UCSD-AML1 (cell line): Measurements from ENCODE around the gene SNPH.

Experiments used
- DNase-seq: peaks from one replicate; lab custom pipeline; 2025; ENCODE audit not compliant: unreplicated experiment; lab: John Stamatoyannopoulos, UW

The SNPH gene

GRCh38 chr20:1286267-1287024, 20.4 kb downstream of the SNPH start:
- DNase-seq = no peak

DNA sequence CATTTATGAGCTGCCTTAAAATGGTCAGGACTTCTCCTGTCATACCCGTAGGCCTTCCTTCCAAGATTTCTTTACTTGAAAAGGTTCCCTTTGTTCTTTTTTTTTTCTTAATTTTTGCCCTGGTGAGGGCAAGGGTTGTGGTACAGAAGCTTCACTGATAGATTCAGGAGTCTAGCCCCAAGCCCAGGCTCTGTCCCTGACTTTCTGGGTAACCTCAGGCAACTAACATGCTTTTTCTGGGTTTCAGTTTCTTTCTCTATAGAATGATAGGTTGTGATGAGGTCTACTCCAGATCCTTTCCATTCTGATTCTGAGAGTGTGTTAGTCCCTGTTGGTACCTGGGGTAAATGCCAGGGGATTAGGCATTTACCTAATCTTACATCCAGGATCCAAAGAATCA, 21.2 kb downstream of the SNPH start:
- DNase-seq = no peak

GRCh38 chr20:1287787-1288569, 21.9 kb downstream of the SNPH start:
- no peak for DNase-seq

DNA sequence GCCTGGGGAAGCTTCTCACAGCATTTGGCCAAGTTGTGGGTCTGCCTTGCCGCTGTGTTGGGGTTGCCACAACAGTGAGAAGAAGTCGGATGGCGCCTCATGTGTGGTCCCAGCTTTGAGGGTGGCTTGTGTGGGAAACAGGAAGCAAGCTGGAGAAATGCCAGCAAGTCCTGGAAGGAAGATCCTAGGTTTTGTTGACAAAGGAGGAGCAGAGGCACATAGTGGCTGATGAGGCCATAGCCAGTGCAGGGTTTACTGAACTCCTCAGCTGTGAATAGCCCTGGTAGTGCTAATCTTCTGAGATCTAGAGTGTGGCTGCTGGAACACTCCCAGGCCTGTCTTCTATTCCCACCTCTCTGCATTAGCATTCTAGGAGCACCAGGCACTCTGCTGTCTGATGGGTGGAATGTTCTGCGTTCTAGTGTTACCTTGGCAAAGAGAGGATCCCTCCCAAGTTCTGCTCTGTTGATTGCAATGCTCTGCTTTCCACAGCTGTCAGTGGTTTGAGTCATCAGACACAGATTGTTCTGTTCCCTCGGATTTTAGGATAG, 25.2 kb downstream of the SNPH start:
- DNase-seq = no peak

GRCh38 chr20:1292620-1293019, 26.5 kb downstream of the SNPH start:
- no peak for DNase-seq

GRCh38 chr20:1293641-1294379, 27.7 kb downstream of the SNPH start:
- DNase-seq = no peak

DNA sequence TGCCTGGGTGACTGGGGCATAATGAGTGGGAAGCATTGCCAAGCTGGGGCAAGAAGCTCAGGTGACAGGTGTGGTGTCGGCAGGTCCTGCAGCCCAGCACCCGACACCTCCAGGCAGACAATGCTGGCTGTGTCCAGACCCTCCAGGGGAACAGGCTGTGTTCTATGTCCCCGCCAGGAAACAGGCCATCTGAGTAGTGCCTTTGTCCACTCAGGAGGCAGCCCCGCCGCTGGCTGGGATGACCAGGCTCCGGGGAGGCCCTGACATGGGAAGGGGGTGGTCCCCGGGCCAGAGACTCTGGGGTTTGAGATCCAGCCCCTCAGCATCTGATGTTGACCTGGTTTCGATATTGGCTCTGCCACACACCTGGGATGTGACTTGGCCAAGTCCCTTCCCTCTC, 28.4 kb downstream of the SNPH start:
- DNase-seq = no peak

- DNase-seq = no peak
Measured at GRCh38 chr20:1295276-1295930, 29.3 kb downstream of the SNPH start.

DNA sequence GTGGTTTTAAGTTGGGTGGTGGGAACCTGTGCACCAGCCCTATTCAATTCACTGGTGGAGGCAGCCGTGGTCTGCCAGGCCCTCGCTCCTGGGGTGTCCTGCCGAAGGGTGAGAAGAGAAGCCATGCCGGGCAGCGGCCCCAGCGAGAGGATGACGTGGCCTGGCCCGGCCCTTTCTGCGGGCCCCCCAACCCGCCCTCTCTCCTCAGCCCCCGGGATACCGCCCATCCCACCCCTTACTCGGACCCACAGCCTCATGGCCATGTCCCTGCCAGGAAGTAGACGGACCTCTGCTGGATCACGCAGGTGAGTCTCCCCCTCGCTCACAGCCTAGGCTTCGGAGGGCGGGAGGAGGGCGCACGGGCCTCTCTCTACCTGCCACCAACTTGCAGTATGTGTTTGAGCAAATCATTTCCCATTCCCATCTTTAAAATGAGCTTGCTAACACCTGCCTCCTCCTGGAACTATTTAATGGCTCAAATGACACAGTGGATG, 30.1 kb downstream of the SNPH start:
- no peak for DNase-seq

DNA sequence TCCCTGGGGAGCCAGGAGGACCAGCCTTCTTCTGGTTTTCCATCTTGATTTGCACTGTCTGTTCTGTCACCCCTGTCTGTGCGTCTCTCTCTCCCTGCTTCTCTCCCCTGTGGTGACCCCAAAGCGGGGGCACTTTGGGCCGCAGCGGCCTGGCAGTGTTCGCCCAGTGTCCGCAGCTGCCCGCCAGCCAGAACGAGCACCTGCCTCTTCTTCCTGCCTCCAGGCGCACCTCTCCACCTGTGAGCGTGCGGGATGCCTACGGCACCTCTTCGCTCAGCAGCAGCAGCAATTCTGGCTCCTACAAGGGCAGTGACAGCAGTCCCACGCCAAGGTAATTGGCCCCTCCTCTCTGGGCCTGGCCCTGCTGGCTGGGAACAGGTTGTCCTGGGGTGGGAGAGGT, 30.8 kb downstream of the SNPH start:
- DNase-seq = no peak

DNA sequence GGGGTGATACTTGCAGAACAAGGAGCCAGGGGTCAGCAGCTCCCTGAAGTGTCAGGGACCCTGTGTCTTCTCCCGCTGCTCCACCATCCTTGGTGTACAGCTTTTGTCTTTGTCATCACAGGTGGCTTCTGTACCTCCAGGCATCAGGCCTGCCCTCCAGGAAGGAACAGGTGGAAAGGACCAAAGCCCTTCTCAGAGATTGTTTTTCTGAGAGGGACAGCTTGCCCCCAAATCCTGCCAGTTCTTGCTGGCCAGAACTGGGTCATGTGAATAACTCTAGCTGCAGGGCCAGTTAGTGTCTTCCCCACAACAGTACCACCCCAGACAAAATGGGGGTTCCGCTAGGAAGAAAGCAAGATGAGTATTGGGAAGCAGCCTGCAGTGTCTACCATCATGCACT, 31.4 kb downstream of the SNPH start:
- no peak for DNase-seq

- no peak for DNase-seq
Measured at GRCh38 chr20:1298166-1298565, 32.1 kb downstream of the SNPH start.

DNA sequence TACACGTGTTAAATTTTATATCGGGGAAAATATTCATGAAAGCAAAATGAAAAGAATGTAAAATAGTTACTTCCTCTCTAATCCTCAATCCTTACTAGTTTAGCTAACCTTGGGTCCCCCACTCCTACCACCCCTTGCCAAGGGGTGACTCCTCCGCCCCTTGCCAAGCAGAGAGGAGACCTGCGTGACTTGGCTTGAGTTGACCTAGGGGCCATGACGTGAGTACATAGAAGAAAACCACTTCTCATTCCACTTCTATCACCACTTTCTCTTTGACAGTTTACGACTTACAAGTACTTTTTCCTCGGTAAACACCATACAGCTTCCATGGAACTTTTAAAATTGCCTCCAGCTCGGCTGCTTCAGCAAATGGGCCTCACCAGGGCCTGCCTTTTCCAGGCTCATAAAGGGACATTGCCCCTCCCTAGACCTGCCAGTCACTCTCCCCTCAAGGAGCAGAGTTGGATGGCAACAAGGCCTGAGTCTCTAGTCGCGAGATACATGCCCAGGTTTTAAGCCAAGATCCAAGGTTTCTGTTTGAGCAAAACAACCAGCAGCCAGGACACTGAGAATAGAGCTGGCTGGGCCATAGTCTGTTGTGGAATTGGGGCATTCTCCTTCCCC, 32.9 kb downstream of the SNPH start:
- no peak for DNase-seq

- DNase-seq = no peak
Measured at GRCh38 chr20:1299522-1299921, 33.4 kb downstream of the SNPH start.

GRCh38 chr20:1300083-1300840, 34.2 kb downstream of the SNPH start:
- DNase-seq = no peak

DNA sequence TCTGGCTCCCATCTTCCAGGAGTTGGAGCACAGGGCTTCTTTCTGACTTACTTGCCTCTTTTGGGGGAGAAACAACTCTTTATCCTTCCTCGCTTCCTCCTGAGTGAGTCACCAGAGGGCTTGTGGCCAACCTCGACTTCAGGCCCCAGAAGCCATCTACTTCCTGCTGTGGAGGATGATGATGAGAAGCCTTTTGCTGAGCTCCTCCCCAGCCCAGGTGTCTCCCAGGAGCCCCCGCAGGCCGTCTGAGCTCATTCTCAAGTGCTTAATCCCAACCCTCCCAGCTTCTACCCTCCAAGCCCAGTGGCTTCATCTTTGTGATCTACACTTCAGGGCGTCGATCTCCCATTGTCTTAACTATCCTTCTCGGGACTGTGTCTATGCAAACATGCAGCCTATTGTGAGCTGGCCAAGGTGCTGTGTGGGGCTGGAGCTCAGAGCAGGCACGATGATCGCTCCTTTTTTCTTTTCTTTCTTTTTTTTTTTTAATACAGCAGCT, 35.0 kb downstream of the SNPH start:
- peak; percentile 53 for DNase-seq

- DNase-seq = no peak
Measured at GRCh38 chr20:1302685-1303541, 36.8 kb downstream of the SNPH start.

DNA sequence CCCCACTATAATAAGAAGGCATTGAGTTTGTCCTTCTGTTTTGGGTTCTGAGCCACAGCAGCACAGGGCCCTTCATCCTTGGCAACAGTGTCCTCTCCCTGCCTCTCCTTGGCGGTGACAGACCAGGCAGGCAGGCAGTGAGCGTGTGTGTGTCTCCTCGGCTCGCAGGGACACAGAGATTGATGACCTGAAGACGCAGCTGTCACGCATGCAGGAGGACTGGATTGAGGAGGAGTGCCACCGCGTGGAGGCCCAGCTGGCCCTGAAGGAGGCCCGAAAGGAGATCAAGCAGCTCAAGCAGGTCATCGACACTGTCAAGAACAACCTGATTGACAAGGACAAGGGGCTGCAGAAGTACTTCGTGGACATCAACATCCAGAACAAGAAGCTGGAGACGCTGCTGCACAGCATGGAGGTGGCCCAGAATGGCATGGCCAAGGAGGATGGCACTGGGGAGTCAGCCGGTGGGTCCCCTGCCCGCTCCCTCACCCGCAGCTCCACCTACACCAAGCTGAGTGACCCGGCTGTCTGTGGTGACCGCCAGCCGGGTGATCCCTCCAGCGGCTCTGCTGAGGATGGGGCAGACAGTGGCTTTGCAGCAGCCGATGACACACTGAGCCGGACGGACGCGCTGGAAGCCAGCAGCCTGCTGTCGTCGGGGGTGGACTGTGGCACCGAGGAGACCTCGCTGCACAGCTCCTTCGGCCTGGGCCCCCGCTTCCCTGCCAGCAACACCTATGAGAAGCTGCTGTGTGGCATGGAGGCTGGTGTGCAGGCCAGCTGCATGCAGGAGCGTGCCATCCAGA, 38.8 kb downstream of the SNPH start:
- DNase-seq = no peak
